HG02885 (cell line): ENCODE results near the gene UBE2N.
"Not testable (repeated sequence)": the region's sequence is repeated elsewhere in the genome, so short reads cannot be mapped to it uniquely, and the experiment has no call there.

Source experiments
- ATAC-seq: cut with Tn5 transposase; IDR thresholded peaks from one replicate; pipeline ENCODE4 v1.9.1; 2021; ENCODE audit warnings: mild to moderate bottlenecking; ENCODE audit not compliant: unreplicated experiment, poor library complexity

The UBE2N gene

GRCh38 chr12:93415723-93416464 is 25.9 kb downstream of the UBE2N start:
- ATAC-seq = peak; percentile 52

- ATAC-seq = no peak
Observed at GRCh38 chr12:93413064-93413463, 28.7 kb downstream of the UBE2N start.

GRCh38 chr12:93412396-93412795 is 29.4 kb downstream of the UBE2N start:
- not testable (repeated sequence) for ATAC-seq

- not testable (repeated sequence) for ATAC-seq
Observed at GRCh38 chr12:93411060-93411459, 30.7 kb downstream of the UBE2N start.

- ATAC-seq = not testable (repeated sequence)
Observed at GRCh38 chr12:93409343-93410187, 32.2 kb downstream of the UBE2N start.

GRCh38 chr12:93408813-93409212 is 32.9 kb downstream of the UBE2N start:
- no peak for ATAC-seq

- no peak for ATAC-seq
Observed at GRCh38 chr12:93407963-93408283, 33.8 kb downstream of the UBE2N start.

- ATAC-seq = no peak
Observed at GRCh38 chr12:93407054-93407962, 34.4 kb downstream of the UBE2N start.

GRCh38 chr12:93404961-93405849 is 36.5 kb downstream of the UBE2N start:
- ATAC-seq = no peak

- no peak for ATAC-seq
Observed at GRCh38 chr12:93403988-93404803, 37.6 kb downstream of the UBE2N start.

GRCh38 chr12:93402333-93403311 is 39.1 kb downstream of the UBE2N start:
- no peak for ATAC-seq

GRCh38 chr12:93399183-93399863 is 42.4 kb downstream of the UBE2N start:
- peak; percentile 95 for ATAC-seq

- no peak for ATAC-seq
Observed at GRCh38 chr12:93397412-93397811, 44.3 kb downstream of the UBE2N start.

GRCh38 chr12:93393425-93393824 is 48.3 kb downstream of the UBE2N start:
- no peak for ATAC-seq

- ATAC-seq = no peak
Observed at GRCh38 chr12:93390549-93391297, 51.0 kb downstream of the UBE2N start.

GRCh38 chr12:93390031-93390430 is 51.7 kb downstream of the UBE2N start:
- no peak for ATAC-seq
